ENCODE results near the gene LARGE2. TPM values are rescaled to one million over a fixed set of nuclear protein-coding genes. Genes with fewer than 3 reads are reported as not detected.

The LARGE2 gene
- total and polyA plus RNA-seq, 2 experiments from 2014 or later: 89.8 to 107 TPM

DNA sequence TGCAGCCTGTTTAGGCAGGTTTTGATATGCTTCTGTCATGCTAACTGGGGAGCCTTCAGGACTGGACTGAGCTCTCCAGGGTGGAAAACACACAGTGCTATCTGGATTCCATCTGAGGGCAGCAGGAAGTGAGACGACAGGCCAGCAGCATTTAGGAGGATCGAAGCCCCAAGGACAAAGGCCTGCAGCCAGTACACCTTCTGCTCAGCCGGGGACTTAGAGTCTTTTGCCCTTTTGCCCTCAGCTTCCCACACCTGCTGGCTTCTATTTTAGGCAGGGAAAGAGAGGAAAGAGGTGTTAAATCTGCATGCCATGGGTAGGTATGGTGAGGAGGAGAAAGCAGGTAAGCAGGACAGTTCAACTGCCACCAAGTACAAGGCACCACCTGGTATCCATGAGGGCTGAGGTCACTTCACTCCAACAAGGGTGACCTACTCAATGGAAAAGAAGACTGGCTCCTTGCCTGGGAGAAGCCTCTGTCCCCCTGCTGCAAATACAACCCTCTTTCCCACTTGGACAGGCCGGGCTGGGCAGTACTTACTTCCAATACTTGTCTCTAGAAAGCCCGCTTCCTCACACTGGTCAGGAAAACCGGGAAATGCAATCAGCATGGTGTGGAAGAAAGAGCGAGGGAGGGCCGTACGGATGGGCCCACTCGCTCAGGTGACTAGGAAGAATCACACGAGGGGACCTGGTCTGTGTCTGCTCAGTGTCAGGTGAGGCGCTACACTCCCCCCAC lies 12.3 kb downstream of the LARGE2 start (continued):
- TF ChIP-seq, protein P1, sequence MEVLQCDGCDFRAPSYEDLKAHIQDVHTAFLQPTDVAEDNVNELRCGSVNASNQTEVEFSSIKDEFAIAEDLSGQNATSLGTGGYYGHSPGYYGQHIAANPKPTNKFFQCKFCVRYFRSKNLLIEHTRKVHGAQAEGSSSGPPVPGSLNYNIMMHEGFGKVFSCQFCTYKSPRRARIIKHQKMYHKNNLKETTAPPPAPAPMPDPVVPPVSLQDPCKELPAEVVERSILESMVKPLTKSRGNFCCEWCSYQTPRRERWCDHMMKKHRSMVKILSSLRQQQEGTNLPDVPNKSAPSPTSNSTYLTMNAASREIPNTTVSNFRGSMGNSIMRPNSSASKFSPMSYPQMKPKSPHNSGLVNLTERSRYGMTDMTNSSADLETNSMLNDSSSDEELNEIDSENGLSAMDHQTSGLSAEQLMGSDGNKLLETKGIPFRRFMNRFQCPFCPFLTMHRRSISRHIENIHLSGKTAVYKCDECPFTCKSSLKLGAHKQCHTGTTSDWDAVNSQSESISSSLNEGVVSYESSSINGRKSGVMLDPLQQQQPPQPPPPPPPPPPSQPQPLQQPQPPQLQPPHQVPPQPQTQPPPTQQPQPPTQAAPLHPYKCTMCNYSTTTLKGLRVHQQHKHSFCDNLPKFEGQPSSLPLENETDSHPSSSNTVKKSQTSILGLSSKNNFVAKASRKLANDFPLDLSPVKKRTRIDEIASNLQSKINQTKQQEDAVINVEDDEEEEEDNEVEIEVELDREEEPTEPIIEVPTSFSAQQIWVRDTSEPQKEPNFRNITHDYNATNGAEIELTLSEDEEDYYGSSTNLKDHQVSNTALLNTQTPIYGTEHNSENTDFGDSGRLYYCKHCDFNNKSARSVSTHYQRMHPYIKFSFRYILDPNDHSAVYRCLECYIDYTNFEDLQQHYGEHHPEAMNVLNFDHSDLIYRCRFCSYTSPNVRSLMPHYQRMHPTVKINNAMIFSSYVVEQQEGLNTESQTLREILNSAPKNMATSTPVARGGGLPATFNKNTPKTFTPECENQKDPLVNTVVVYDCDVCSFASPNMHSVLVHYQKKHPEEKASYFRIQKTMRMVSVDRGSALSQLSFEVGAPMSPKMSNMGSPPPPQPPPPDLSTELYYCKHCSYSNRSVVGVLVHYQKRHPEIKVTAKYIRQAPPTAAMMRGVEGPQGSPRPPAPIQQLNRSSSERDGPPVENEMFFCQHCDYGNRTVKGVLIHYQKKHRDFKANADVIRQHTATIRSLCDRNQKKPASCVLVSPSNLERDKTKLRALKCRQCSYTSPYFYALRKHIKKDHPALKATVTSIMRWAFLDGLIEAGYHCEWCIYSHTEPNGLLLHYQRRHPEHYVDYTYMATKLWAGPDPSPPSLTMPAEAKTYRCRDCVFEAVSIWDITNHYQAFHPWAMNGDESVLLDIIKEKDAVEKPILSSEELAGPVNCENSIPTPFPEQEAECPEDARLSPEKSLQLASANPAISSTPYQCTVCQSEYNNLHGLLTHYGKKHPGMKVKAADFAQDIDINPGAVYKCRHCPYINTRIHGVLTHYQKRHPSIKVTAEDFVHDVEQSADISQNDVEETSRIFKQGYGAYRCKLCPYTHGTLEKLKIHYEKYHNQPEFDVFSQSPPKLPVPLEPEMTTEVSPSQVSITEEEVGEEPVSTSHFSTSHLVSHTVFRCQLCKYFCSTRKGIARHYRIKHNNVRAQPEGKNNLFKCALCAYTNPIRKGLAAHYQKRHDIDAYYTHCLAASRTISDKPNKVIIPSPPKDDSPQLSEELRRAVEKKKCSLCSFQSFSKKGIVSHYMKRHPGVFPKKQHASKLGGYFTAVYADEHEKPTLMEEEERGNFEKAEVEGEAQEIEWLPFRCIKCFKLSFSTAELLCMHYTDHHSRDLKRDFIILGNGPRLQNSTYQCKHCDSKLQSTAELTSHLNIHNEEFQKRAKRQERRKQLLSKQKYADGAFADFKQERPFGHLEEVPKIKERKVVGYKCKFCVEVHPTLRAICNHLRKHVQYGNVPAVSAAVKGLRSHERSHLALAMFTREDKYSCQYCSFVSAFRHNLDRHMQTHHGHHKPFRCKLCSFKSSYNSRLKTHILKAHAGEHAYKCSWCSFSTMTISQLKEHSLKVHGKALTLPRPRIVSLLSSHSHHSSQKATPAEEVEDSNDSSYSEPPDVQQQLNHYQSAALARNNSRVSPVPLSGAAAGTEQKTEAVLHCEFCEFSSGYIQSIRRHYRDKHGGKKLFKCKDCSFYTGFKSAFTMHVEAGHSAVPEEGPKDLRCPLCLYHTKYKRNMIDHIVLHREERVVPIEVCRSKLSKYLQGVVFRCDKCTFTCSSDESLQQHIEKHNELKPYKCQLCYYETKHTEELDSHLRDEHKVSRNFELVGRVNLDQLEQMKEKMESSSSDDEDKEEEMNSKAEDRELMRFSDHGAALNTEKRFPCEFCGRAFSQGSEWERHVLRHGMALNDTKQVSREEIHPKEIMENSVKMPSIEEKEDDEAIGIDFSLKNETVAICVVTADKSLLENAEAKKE (CRISPR knock-in tag; IDR thresholded peaks at IDR 0.05): no peak
- no peak for TF ChIP-seq CREB1 (CRISPR knock-in tag; IDR thresholded peaks at IDR 0.05; ENCODE audit: low read depth)

GRCh38 chr11:45935349-45936064 lies 13.1 kb downstream of the LARGE2 start:
- Mint-ChIP-seq H3K4me3 (no peak overlapping the region), H3K27me3 (ENCODE audit: insufficient read depth, low read depth, poor library complexity) (peaks cover 7% of the 10 kb centered on the region), H3K27ac (no peak overlapping the region), H3K4me1 (peaks cover 21% of the 10 kb centered on the region), H3K36me3 (ENCODE audit: low read depth) (peaks cover 18% of the 10 kb centered on the region), H3K9me3 (no peaks in the 10 kb centered on the region)
- H3K79me2 ChIP-seq (replicated peaks; ENCODE audit: insufficient read depth): 0 out of 2 replicates have a peak, but pooled peaks cover 2% of the 10 kb centered on the region
- no peaks in the 10 kb centered on the region; the same call in 1 of the 2 replicates for H3K4me1 ChIP-seq (ENCODE audit: insufficient read depth)
- H3K36me3 ChIP-seq (ENCODE audit: insufficient read depth): peaks cover 11% of the 10 kb centered on the region; the same call in 1 of the 2 replicates
- no peak overlapping the region for H2AFZ ChIP-seq
- H3K27ac ChIP-seq (ENCODE audit: low read depth): peak overlapping the region; percentile 55; the same call in 1 of the 2 replicates
- no peaks in the 10 kb centered on the region for H3K9me2 ChIP-seq (ENCODE audit: insufficient read depth)
- no peak overlapping the region for H3K4me3 ChIP-seq
- H3K27me3 ChIP-seq (ENCODE audit: insufficient read depth): no peaks in the 10 kb centered on the region
- H3K4me2 ChIP-seq: no peak overlapping the region
- peaks cover 4% of the 10 kb centered on the region for H4K20me1 ChIP-seq (replicated peaks; ENCODE audit: insufficient read depth)
- ATAC-seq (no peak), DNase-seq (ENCODE audit: low spot score) (no peak)
- H3F3A ChIP-seq (replicated peaks; ENCODE audit: low read depth): 0 out of 2 replicates have a peak, but pooled peaks cover 3% of the 10 kb centered on the region
- no peak for TF ChIP-seq ZNF331 (CRISPR knock-in tag; IDR thresholded peaks at IDR 0.05; ENCODE audit: low read depth)
- no peak for TF ChIP-seq STAT1 (IDR thresholded peaks at IDR 0.05; ENCODE audit: unreplicated experiment)
- TF ChIP-seq REST (IDR thresholded peaks at IDR 0.05; ENCODE audit: unreplicated experiment): no peak
- no peak for TF ChIP-seq JUNB (IDR thresholded peaks at IDR 0.05; ENCODE audit: unreplicated experiment)
- TF ChIP-seq POLR2AphosphoS5 (IDR thresholded peaks at IDR 0.05; ENCODE audit: low read depth): no peak
- TF ChIP-seq NANOG (IDR thresholded peaks at IDR 0.05; ENCODE audit: borderline replicate concordance): no peak
- TF ChIP-seq ZNF114 (CRISPR knock-in tag; IDR thresholded peaks at IDR 0.05): no peak
- TF ChIP-seq EZH2phosphoT487 (IDR thresholded peaks at IDR 0.05; ENCODE audit: unreplicated experiment): no peak
- TF ChIP-seq, protein P2, sequence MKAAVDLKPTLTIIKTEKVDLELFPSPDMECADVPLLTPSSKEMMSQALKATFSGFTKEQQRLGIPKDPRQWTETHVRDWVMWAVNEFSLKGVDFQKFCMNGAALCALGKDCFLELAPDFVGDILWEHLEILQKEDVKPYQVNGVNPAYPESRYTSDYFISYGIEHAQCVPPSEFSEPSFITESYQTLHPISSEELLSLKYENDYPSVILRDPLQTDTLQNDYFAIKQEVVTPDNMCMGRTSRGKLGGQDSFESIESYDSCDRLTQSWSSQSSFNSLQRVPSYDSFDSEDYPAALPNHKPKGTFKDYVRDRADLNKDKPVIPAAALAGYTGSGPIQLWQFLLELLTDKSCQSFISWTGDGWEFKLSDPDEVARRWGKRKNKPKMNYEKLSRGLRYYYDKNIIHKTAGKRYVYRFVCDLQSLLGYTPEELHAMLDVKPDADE (IDR thresholded peaks at IDR 0.05): no peak
- TF ChIP-seq CREB1 (CRISPR knock-in tag; IDR thresholded peaks at IDR 0.05; ENCODE audit: low read depth): no peak
